OCI-LY1 (cell line): Measurements from ENCODE around the gene EXD3.

Experiments used
- CTCF ChIP-seq: fragments of 200-600 bp; sonication (generic), shearing (Covaris generic); IDR thresholded peaks from 2 replicates; pipeline ENCODE4 v1.5.1; 2017; ENCODE audit warnings: mild to moderate bottlenecking, antibody characterized with exemption, low read length, moderate library complexity, mixed read lengths
- EZH2 ChIP-seq: fragments of 200-600 bp; sonication (generic), shearing (Covaris generic); IDR thresholded peaks from 2 replicates; pipeline ENCODE4 v1.8.0; 2017; ENCODE audit warnings: borderline replicate concordance, mixed run types, mild to moderate bottlenecking, antibody characterized with exemption, low read length, moderate library complexity, mixed read lengths

GRCh38 chr9:137446851-137447471, 24.0 kb upstream of the EXD3 start:
- TF ChIP-seq CTCF: no peak
- no peak for TF ChIP-seq EZH2
